C4-2B (cell line): Measurements from ENCODE around the gene IFI6.

Experiments used
- ZFX ChIP-seq: fragments of 450-650 bp; IDR thresholded peaks from 2 replicates; pipeline ENCODE4 v1.6.1; 2017
- TF ChIP-seq, protein P1 (sequence below): fragments of 450-650 bp; conservative IDR thresholded peaks from 2 replicates; pipeline ENCODE4 v1.5.1; 2017; ENCODE audit warnings: mild to moderate bottlenecking

DNA sequence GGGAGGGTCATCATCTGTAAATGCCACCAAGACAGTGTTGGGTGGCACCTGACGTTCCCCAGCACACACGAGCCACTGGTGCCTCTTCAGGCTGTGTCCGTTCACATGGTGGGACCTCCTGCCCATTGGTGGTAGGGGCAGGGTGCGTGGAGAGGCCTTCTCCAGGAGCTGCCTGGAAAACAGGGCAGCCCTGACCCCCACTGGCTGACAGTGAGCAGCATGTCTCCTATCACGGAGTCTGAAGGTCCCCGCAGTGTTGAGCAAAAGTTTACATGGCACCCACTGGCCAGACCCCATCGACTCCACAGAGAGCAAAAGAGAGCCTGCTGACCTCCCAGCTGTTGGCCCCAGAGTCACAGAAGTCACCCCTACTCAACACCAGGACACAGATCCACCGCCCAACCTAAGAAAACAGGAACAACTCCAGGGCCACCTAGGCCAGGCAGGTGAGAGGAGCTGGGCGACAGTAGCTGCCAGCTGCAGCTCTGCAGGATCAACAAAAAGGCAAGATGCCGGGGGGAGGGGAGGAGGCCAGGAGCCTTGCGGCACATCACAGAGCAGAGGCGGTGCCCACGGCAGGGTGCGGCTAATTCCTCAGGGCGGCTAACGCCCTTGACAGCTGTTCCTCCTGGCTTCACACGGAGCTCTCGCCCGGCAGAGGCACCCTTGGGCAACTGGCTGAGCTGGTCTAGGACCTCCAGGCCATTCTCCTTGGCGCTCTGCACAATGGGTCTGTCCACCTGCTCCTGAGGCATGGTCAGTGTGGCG is 14.4 kb upstream of the IFI6 start:
- TF ChIP-seq, protein P1, sequence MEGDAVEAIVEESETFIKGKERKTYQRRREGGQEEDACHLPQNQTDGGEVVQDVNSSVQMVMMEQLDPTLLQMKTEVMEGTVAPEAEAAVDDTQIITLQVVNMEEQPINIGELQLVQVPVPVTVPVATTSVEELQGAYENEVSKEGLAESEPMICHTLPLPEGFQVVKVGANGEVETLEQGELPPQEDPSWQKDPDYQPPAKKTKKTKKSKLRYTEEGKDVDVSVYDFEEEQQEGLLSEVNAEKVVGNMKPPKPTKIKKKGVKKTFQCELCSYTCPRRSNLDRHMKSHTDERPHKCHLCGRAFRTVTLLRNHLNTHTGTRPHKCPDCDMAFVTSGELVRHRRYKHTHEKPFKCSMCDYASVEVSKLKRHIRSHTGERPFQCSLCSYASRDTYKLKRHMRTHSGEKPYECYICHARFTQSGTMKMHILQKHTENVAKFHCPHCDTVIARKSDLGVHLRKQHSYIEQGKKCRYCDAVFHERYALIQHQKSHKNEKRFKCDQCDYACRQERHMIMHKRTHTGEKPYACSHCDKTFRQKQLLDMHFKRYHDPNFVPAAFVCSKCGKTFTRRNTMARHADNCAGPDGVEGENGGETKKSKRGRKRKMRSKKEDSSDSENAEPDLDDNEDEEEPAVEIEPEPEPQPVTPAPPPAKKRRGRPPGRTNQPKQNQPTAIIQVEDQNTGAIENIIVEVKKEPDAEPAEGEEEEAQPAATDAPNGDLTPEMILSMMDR, result no peak
- TF ChIP-seq ZFX, result no peak
